Choroid plexus epithelial cell (primary cell): ENCODE data around the gene MTHFD1L.
A peak's percentile ranks its signal among the peaks of the same experiment; 100 is the strongest.

Experiments used
- DNase-seq: peaks from one replicate; pipeline ENCODE4 v3.0.0-alpha.2; 2010; ENCODE audit warnings: low read depth
- H3K4me3 ChIP-seq: 2 replicates; pipeline ENCODE4 v1.5.1; 2011; ENCODE audit warnings: low read depth, mild to moderate bottlenecking, control low read depth, low read length, moderate library complexity
- TF ChIP-seq, protein P1 (sequence below): conservative IDR thresholded peaks from 2 replicates; pipeline ENCODE4 v1.5.1; 2011; ENCODE audit warnings: low read depth, mild to moderate bottlenecking, control low read depth, inconsistent platforms, low read length, moderate library complexity

The MTHFD1L gene

DNA sequence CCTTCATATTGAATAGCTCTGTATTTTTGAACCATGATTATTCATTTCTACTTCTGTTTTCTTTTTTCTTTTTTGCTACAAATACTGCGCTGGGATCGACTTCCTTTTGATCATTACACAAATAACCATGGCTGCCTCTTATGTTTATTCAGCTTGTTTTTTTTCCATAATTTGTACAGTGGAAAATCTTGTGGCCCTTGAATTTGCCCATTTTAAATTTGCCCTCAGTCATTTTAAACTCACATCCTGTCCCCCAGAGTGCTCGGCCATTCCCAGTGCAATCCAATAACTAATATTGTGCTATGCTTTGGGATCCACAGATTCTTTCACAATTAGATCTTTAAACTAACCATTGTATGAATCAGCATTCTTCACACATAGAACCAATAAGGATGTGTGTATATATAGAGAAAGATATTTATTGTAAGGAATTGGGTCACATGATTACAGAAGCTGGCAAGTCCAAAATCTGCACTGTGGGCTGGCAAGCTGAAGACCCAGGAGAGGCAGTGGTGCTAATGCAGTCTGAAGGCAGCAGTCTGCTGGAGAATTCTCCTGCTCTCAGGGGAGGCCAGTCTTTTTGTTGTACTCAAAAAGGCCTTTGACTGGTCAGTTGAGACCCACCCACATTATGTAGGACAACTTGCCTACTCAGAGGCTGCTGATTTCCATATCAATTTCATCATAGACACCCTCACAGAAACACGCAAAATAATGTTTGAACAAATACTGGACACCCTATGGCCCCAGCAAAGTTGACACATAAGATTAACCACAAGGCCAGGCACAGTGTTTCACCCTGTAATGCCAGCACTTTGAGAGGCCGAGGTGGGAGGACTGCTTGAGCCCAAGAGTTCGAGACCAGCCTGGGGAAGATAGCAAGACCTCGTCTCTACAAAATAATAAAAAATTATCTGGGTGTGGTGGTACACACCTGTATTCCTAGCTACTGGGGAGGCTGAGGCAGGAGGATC, 147.1 kb downstream of the MTHFD1L start:
- TF ChIP-seq, protein P1, sequence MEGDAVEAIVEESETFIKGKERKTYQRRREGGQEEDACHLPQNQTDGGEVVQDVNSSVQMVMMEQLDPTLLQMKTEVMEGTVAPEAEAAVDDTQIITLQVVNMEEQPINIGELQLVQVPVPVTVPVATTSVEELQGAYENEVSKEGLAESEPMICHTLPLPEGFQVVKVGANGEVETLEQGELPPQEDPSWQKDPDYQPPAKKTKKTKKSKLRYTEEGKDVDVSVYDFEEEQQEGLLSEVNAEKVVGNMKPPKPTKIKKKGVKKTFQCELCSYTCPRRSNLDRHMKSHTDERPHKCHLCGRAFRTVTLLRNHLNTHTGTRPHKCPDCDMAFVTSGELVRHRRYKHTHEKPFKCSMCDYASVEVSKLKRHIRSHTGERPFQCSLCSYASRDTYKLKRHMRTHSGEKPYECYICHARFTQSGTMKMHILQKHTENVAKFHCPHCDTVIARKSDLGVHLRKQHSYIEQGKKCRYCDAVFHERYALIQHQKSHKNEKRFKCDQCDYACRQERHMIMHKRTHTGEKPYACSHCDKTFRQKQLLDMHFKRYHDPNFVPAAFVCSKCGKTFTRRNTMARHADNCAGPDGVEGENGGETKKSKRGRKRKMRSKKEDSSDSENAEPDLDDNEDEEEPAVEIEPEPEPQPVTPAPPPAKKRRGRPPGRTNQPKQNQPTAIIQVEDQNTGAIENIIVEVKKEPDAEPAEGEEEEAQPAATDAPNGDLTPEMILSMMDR: no peak
- DNase-seq: peak; percentile 73
- no peak overlapping the region for H3K4me3 ChIP-seq

- peak; percentile 87 for DNase-seq
- TF ChIP-seq, protein P1: peak; percentile 97
- H3K4me3 ChIP-seq: peak overlapping the region; percentile 17
Observed at GRCh38 chr6:151014404-151015100, 149.1 kb downstream of the MTHFD1L start.

- H3K4me3 ChIP-seq: no peak overlapping the region
- no peak for DNase-seq
- TF ChIP-seq, protein P1: no peak
Observed at GRCh38 chr6:151015101-151015700, 149.7 kb downstream of the MTHFD1L start.

- H3K4me3 ChIP-seq: no peak overlapping the region
- TF ChIP-seq, protein P1: no peak
- DNase-seq: peak; percentile 52
Observed at GRCh38 chr6:151016107-151016506, 150.6 kb downstream of the MTHFD1L start.

DNA sequence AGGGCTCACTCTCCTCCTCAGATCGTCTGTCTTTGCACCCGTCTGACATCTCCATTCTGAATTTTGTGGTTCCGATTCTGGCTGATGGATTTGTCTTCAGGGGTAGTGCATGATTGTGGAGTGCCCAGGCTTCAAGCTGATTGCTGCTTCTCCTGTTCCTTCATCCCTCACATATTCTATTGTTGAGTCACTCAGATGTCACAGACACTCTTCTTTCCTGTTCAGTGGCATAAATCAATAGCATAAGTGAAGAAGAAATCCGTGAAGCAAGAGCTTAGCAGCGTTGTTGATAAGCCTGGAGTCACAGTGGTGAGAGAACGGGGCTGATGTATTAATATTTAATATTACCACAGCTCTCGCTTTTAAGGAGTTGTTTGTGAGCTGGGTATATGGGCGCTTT, 152.5 kb downstream of the MTHFD1L start:
- no peak overlapping the region for H3K4me3 ChIP-seq
- TF ChIP-seq, protein P1: no peak
- DNase-seq: no peak

DNA sequence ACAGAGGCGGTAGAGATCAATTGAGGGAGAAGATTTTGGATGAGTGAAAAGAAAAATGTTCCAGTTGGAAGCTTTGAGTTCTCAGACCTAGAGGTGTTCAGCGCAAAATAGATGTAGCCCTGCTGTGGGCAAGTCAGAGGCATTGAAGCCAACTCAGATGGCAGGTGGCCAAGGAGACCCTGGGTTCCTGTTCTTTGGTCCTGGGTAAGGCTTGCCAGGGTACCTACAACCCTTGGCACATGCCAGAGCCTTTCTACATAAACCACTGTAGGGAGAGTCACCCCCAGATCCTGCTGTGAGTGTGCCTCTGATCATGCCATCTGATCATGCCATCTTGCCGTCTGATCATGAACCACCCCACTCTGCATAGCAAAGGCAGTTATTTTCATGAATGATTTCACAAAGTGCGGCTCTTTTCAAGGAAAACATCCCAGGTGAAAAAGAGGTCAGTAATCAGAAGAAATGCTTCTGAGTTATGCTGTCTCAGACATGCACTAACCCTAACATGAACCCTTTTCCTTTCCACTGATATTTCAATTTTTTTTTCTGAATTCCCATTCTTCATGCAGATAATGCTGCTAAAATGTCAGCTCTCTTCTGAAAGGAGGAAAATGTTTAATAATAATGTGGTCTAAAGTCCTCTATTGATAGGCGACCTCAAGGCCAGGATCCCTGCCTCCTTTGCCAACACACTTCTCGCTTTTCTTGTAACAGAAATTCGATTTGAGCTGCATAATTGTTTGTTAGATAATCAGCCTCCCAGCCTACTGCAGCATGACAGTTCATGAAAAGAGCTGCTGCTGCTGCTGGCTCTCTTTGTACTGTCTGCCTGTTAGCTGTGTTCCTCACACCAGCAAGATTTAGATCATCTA, 153.6 kb downstream of the MTHFD1L start:
- no peak overlapping the region for H3K4me3 ChIP-seq
- TF ChIP-seq, protein P1: no peak
- no peak for DNase-seq
